ENCODE results near the gene RNF130. TPM values are rescaled to one million over a fixed set of nuclear protein-coding genes. Genes with fewer than 3 reads are reported as not detected.

The RNF130 gene
- total and polyA plus RNA-seq, 2 donors from 2014 or later = 73.9 to 88.1 TPM

DNA sequence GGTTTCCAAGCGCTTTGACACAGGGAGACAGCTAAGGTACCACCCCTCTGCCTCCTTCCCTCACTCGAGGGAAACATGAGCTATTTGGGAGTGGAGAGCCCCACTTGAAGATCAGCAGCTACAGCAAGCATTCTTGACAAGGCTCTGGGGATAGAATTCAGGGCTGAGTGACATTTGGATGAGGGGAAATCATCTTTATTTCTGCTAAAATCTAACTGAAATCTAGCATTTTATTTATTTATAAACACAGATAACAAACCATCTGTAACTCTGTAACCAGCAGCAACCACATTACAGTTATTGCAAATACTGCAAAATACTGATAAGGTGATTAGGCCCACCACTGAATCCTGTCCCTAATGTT lies 22.4 kb downstream of the RNF130 start:
- peak in 2 of 5 donors; percentile 33 to 64 for DNase-seq
- Histone ChIP-seq H3K9me3 (ENCODE audit: control insufficient read depth in 2 of 3, insufficient read depth in 1 of 3, low read length in 3 of 3) (no peaks in the 10 kb centered on the region), H3K27me3 (ENCODE audit: control insufficient read depth, insufficient read depth, low read length) (no peaks in the 10 kb centered on the region), H3K36me3 (ENCODE audit: control insufficient read depth in 2 of 3, insufficient read depth in 3 of 3, low read length in 3 of 3) (no peaks in the 10 kb centered on the region), H3K9ac (ENCODE audit: low read length in 3 of 3) (no peak overlapping the region), H3K4me3 (ENCODE audit: low read length in 3 of 3) (no peak overlapping the region), H3K4me1 (ENCODE audit: control insufficient read depth in 2 of 3, insufficient read depth in 2 of 3, low read depth in 1 of 3, low read length in 3 of 3) (peaks cover 0 to 14% (median 8%) of the 10 kb centered on the region in 3 donors), H3K27ac (ENCODE audit: low read depth in 2 of 2, low read length in 2 of 2) (no peak overlapping the region)
- TF ChIP-seq, protein P1, sequence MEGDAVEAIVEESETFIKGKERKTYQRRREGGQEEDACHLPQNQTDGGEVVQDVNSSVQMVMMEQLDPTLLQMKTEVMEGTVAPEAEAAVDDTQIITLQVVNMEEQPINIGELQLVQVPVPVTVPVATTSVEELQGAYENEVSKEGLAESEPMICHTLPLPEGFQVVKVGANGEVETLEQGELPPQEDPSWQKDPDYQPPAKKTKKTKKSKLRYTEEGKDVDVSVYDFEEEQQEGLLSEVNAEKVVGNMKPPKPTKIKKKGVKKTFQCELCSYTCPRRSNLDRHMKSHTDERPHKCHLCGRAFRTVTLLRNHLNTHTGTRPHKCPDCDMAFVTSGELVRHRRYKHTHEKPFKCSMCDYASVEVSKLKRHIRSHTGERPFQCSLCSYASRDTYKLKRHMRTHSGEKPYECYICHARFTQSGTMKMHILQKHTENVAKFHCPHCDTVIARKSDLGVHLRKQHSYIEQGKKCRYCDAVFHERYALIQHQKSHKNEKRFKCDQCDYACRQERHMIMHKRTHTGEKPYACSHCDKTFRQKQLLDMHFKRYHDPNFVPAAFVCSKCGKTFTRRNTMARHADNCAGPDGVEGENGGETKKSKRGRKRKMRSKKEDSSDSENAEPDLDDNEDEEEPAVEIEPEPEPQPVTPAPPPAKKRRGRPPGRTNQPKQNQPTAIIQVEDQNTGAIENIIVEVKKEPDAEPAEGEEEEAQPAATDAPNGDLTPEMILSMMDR (IDR thresholded peaks at IDR 0.05; ENCODE audit: borderline replicate concordance, extremely low read depth, insufficient read depth) = no peak
- no peak for FAIRE-seq
- intact Hi-C loops (cut with DNase I) = no loop called here

DNA sequence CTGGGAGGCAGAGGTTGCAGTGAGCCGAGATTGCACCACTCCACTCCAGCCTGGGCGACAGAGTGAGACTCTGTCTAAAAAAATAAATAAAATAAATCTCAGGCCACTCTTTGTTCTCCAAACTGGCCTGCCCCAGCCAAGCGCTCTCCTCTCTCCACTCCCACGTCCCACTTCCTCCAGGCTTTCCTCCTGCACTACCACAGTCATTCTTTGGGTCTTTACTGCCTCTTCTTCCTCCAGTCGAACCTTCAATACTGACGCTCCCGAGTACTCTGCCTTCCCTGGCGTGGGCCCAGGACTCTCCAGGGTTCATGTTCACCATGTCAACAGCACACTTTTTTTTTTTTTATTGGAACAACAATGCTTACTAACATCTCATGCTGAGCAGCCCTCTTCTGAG lies 23.9 kb downstream of the RNF130 start:
- Histone ChIP-seq H3K27me3 (ENCODE audit: control insufficient read depth, insufficient read depth, low read length) (no peaks in the 10 kb centered on the region), H3K9ac (ENCODE audit: low read length in 3 of 3) (no peak overlapping the region), H3K27ac (ENCODE audit: low read depth in 2 of 2, low read length in 2 of 2) (no peak overlapping the region), H3K36me3 (ENCODE audit: control insufficient read depth in 2 of 3, insufficient read depth in 3 of 3, low read length in 3 of 3) (no peaks in the 10 kb centered on the region), H3K9me3 (ENCODE audit: control insufficient read depth in 2 of 3, insufficient read depth in 1 of 3, low read length in 3 of 3) (no peaks in the 10 kb centered on the region), H3K4me1 (ENCODE audit: control insufficient read depth in 2 of 3, insufficient read depth in 2 of 3, low read depth in 1 of 3, low read length in 3 of 3) (peaks cover 0 to 14% (median 8%) of the 10 kb centered on the region in 3 donors), H3K4me3 (ENCODE audit: low read length in 3 of 3) (no peak overlapping the region)
- TF ChIP-seq, protein P1 (IDR thresholded peaks at IDR 0.05; ENCODE audit: borderline replicate concordance, extremely low read depth, insufficient read depth) = no peak
- FAIRE-seq = no peak
- intact Hi-C loops (cut with DNase I) = no loop called here
- DNase-seq = no peak

DNA sequence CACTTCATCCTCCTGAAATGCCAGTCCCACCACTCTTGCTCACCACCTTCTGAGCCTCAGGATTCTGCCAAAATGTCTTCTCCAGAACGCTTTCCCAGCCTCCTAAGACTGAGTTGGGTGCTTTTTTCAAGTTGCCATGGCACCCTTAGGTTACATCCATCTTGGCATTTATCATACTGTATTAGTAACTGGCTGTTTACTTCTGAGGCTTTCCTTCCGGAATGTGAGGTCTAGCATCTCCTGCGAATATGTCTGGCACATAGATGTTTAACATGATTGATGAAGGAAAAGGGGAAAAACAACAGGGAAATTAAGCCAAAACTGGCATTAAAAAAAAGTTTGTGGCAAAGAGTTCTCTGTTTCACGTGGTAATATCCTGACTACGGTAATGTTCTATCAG lies 24.9 kb downstream of the RNF130 start:
- intact Hi-C loops (cut with DNase I) = no loop called here
- no peak for FAIRE-seq
- Histone ChIP-seq H3K9me3 (ENCODE audit: control insufficient read depth in 2 of 3, insufficient read depth in 1 of 3, low read length in 3 of 3) (no peaks in the 10 kb centered on the region), H3K27ac (ENCODE audit: low read depth in 2 of 2, low read length in 2 of 2) (no peak overlapping the region), H3K9ac (ENCODE audit: low read length in 3 of 3) (no peak overlapping the region), H3K36me3 (ENCODE audit: control insufficient read depth in 2 of 3, insufficient read depth in 3 of 3, low read length in 3 of 3) (no peaks in the 10 kb centered on the region), H3K4me1 (ENCODE audit: control insufficient read depth in 2 of 3, insufficient read depth in 2 of 3, low read depth in 1 of 3, low read length in 3 of 3) (peaks cover 0 to 14% (median 8%) of the 10 kb centered on the region in 3 donors), H3K4me3 (ENCODE audit: low read length in 3 of 3) (no peak overlapping the region), H3K27me3 (ENCODE audit: control insufficient read depth, insufficient read depth, low read length) (no peaks in the 10 kb centered on the region)
- TF ChIP-seq, protein P1 (IDR thresholded peaks at IDR 0.05; ENCODE audit: borderline replicate concordance, extremely low read depth, insufficient read depth) = no peak
- DNase-seq = no peak

DNA sequence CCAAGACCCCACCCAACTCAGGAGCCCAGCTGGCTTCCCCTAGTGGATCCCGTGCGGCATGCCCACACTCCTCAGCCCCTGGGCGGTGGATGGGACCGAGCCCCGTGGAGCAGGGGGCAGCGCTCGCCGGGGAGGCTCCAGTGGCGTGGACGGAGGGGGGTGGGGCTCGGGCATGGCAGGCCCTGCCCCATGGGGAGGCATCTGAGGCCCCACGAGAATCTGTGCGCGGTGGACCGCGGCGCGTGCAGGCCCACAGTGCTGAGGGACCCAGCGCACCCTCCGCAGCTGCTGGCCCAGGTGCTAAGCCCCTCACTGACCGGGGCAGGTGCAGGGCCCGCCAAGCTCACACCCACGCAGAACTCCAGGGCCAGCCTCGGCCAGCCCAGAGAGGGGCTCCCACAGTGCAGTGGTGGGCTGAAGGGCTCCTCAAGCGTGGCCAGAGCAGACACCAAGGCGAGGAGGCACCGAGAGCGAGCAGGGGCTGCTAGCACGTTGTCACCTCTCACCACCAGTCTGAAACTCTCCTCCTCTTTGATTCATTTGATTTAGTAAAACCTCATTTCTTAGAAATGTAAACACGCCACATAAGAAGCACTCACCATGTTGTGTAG lies 25.6 kb downstream of the RNF130 start:
- no peak for FAIRE-seq
- peaks cover 0 to 14% (median 8%) of the 10 kb centered on the region in 3 donors for H3K4me1 ChIP-seq (ENCODE audit: control insufficient read depth in 2 of 3, insufficient read depth in 2 of 3, low read depth in 1 of 3, low read length in 3 of 3)
- H3K9me3 ChIP-seq (ENCODE audit: control insufficient read depth in 2 of 3, insufficient read depth in 1 of 3, low read length in 3 of 3) = no peaks in the 10 kb centered on the region
- intact Hi-C loops (cut with DNase I) = no loop called here
- H3K4me3 ChIP-seq (ENCODE audit: low read length in 3 of 3) = no peak overlapping the region
- no peak for DNase-seq
- no peak overlapping the region for H3K27ac ChIP-seq (ENCODE audit: low read depth in 2 of 2, low read length in 2 of 2)
- TF ChIP-seq, protein P1 (IDR thresholded peaks at IDR 0.05; ENCODE audit: borderline replicate concordance, extremely low read depth, insufficient read depth) = no peak
- no peak overlapping the region for H3K9ac ChIP-seq (ENCODE audit: low read length in 3 of 3)
- no peaks in the 10 kb centered on the region for H3K36me3 ChIP-seq (ENCODE audit: control insufficient read depth in 2 of 3, insufficient read depth in 3 of 3, low read length in 3 of 3)
- no peaks in the 10 kb centered on the region for H3K27me3 ChIP-seq (ENCODE audit: control insufficient read depth, insufficient read depth, low read length)
